ENCODE data around the gene SLC26A2. TPM values are rescaled to one million over a fixed set of nuclear protein-coding genes. Genes with fewer than 3 reads are reported as not detected.

SLC26A2 gene
- total and polyA plus RNA-seq, 2 donors = 5.3 to 6.5 TPM

DNA sequence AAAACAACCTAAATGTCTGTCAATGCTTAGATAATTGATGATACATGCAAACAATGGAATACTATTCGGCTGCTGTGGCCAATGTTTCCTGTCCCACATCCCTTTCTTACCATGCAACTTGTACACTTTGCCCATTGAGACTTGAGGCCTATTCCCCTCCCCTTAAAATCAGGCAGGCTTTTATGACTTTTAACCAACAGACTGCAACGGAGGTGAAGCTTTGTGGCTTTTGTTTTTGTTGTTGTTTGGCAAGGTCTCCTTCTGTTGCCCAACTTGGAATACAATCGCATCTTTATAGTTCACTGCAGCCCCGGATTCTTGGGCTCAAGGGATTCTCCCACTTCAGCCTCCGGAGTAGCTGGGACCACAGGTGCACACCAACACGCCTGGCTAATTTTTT, 5.8 kb upstream of the SLC26A2 start:
- no peak for DNase-seq (ENCODE audit: low read depth in 6 of 9, low spot score in 9 of 9)
- WGBS = 86% methylated on average over 6 of the region's 6 CpGs
- Histone ChIP-seq H3K4me1 (ENCODE audit: control insufficient read depth in 2 of 2, insufficient read depth in 2 of 2, low read length in 2 of 2) (peaks cover under 1 to 4% of the 10 kb centered on the region in 2 donors), H3K4me3 (ENCODE audit: low read length in 2 of 2) (no peak overlapping the region), H3K27me3 (ENCODE audit: control insufficient read depth in 2 of 2, insufficient read depth in 1 of 2, low read length in 1 of 2) (no peaks in the 10 kb centered on the region), H3K36me3 (ENCODE audit: control insufficient read depth in 2 of 2, insufficient read depth in 2 of 2, low read length in 1 of 2) (no peaks in the 10 kb centered on the region), H3K27ac (ENCODE audit: low read depth in 1 of 2, low read length in 1 of 2) (no peak overlapping the region), H3K9me3 (ENCODE audit: control insufficient read depth in 2 of 2, insufficient read depth in 1 of 2, low read length in 1 of 2) (no peaks in the 10 kb centered on the region)

DNA sequence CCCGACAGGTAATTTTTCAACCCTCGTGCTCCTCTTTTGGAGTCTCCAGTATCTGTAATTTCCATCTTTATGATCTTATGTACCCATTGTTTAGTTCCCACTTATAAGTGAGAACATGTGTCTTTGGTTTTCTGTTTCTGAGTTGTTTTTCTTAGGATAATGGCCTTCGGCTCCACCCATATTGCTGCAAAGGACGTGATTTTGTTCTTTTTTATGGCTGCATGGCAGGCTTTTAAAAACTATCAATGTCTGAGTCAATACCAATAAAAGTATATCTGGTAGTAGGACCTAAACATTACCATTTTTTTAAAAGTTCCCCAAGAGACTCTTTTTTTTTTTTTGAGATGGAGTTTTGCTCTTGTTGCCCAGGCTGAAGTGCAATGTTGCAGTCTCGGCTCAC, 3.9 kb upstream of the SLC26A2 start:
- Histone ChIP-seq H3K4me1 (ENCODE audit: control insufficient read depth in 2 of 2, insufficient read depth in 2 of 2, low read length in 2 of 2) (peaks cover 10 to 16% of the 10 kb centered on the region in 2 donors), H3K9me3 (ENCODE audit: control insufficient read depth in 2 of 2, insufficient read depth in 1 of 2, low read length in 1 of 2) (no peaks in the 10 kb centered on the region), H3K4me3 (ENCODE audit: low read length in 2 of 2) (no peak overlapping the region), H3K27ac (ENCODE audit: low read depth in 1 of 2, low read length in 1 of 2) (no peak overlapping the region), H3K27me3 (ENCODE audit: control insufficient read depth in 2 of 2, insufficient read depth in 1 of 2, low read length in 1 of 2) (no peaks in the 10 kb centered on the region), H3K36me3 (ENCODE audit: control insufficient read depth in 2 of 2, insufficient read depth in 2 of 2, low read length in 1 of 2) (no peaks in the 10 kb centered on the region)
- no peak for DNase-seq (ENCODE audit: low read depth in 6 of 9, low spot score in 9 of 9)
- 88% methylated on average over 5 of the region's 5 CpGs for WGBS

DNA sequence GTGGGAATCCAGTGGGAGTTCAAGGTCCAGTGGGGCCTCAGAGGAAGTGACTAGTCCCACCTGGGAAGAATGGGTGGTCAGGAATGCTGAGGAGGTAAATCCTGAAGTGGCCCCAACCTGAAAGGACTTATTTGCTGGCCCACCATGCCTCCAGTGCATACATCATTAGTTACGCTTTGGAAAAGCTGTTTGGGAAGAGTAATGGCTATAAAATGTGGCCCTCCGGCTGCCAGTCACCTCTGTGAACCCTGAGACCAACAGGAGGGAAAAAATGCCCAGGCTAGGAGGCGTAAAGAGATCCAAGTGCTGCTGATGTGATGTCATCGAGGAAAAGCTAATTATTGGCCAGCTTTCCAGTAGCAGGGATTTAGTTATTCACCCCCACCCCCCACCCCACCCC, 2.7 kb upstream of the SLC26A2 start:
- Histone ChIP-seq H3K4me3 (ENCODE audit: low read length in 2 of 2) (no peak overlapping the region), H3K4me1 (ENCODE audit: control insufficient read depth in 2 of 2, insufficient read depth in 2 of 2, low read length in 2 of 2) (peaks cover 10 to 19% of the 10 kb centered on the region in 2 donors), H3K36me3 (ENCODE audit: control insufficient read depth in 2 of 2, insufficient read depth in 2 of 2, low read length in 1 of 2) (no peaks in the 10 kb centered on the region), H3K27me3 (ENCODE audit: control insufficient read depth in 2 of 2, insufficient read depth in 1 of 2, low read length in 1 of 2) (no peaks in the 10 kb centered on the region), H3K27ac (ENCODE audit: low read depth in 1 of 2, low read length in 1 of 2) (no peak overlapping the region), H3K9me3 (ENCODE audit: control insufficient read depth in 2 of 2, insufficient read depth in 1 of 2, low read length in 1 of 2) (no peaks in the 10 kb centered on the region)
- WGBS = 98% methylated on average over 4 of the region's 4 CpGs
- no peak for DNase-seq (ENCODE audit: low read depth in 6 of 9, low spot score in 9 of 9)

- H3K4me3 ChIP-seq (ENCODE audit: low read length in 2 of 2) = peak overlapping the region; percentile 93 to 94
- peak in 7 of 9 donors; percentile 4 to 61 (median 25) for DNase-seq (ENCODE audit: low read depth in 6 of 9, low spot score in 9 of 9)
- WGBS = 42% methylated on average over 14 of the region's 14 CpGs
These were observed 937 bp upstream of the SLC26A2 start for GRCh38 chr5:149959406-149960236.

DNA sequence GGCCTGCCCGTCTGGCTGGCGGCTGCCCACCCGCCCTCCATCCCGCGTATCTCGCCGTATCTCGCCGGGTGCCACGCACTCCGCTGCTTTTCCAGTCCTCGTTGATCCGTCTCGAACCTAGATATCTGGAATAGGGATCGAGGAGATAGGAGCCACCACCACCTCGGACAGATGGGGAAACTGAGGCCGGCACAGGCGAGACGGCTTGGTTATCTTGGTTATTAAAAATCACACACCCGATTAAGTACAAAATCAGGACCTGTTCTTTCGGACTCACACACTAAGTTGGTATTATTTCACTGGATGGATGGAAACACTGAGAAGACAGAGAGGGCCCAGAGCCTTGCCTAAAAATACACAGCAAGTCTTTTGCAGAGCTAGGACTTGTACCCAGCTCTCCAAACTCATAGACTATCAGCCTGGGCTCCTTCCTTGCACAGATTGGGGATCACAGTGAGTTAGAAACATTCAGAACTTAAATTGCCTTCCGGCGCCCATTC, 678 bp downstream of the SLC26A2 start:
- peaks cover 10 to 19% of the 10 kb centered on the region in 2 donors for H3K4me1 ChIP-seq (ENCODE audit: control insufficient read depth in 2 of 2, insufficient read depth in 2 of 2, low read length in 2 of 2)
- peak overlapping the region; percentile 93 to 94 for H3K4me3 ChIP-seq (ENCODE audit: low read length in 2 of 2)
- peak overlapping the region in 1 of 2 donors; percentile 77 for H3K27ac ChIP-seq (ENCODE audit: low read depth in 1 of 2, low read length in 1 of 2)
- no peaks in the 10 kb centered on the region for H3K36me3 ChIP-seq (ENCODE audit: control insufficient read depth in 2 of 2, insufficient read depth in 2 of 2, low read length in 1 of 2)
- DNase-seq (ENCODE audit: low read depth in 6 of 9, low spot score in 9 of 9) = peak in 2 of 9 donors; percentile 9 to 14
- H3K27me3 ChIP-seq (ENCODE audit: control insufficient read depth in 2 of 2, insufficient read depth in 1 of 2, low read length in 1 of 2) = no peaks in the 10 kb centered on the region
- no peaks in the 10 kb centered on the region for H3K9me3 ChIP-seq (ENCODE audit: control insufficient read depth in 2 of 2, insufficient read depth in 1 of 2, low read length in 1 of 2)
- WGBS = 17% methylated on average over 23 of the region's 23 CpGs

More at GRCh38 chr5:149959406-149960236, 937 bp upstream of the SLC26A2 start:
- no peaks in the 10 kb centered on the region for H3K27me3 ChIP-seq (ENCODE audit: control insufficient read depth in 2 of 2, insufficient read depth in 1 of 2, low read length in 1 of 2)
- H3K9me3 ChIP-seq (ENCODE audit: control insufficient read depth in 2 of 2, insufficient read depth in 1 of 2, low read length in 1 of 2) = no peaks in the 10 kb centered on the region
- H3K36me3 ChIP-seq (ENCODE audit: control insufficient read depth in 2 of 2, insufficient read depth in 2 of 2, low read length in 1 of 2) = no peaks in the 10 kb centered on the region
- H3K27ac ChIP-seq (ENCODE audit: low read depth in 1 of 2, low read length in 1 of 2) = peak overlapping the region; percentile 48 to 87
- peaks cover 10 to 19% of the 10 kb centered on the region in 2 donors for H3K4me1 ChIP-seq (ENCODE audit: control insufficient read depth in 2 of 2, insufficient read depth in 2 of 2, low read length in 2 of 2)

- DNase-seq (ENCODE audit: low read depth in 6 of 9, low spot score in 9 of 9) = peak in 1 of 9 donors; percentile 15
- WGBS = 92% methylated on average over 6 of the region's 6 CpGs
- no peak overlapping the region for H3K27ac ChIP-seq (ENCODE audit: low read depth in 1 of 2, low read length in 1 of 2)
- peaks cover 10 to 19% of the 10 kb centered on the region in 2 donors for H3K4me1 ChIP-seq (ENCODE audit: control insufficient read depth in 2 of 2, insufficient read depth in 2 of 2, low read length in 2 of 2)
- H3K4me3 ChIP-seq (ENCODE audit: low read length in 2 of 2) = no peak overlapping the region
- H3K9me3 ChIP-seq (ENCODE audit: control insufficient read depth in 2 of 2, insufficient read depth in 1 of 2, low read length in 1 of 2) = no peaks in the 10 kb centered on the region
- H3K36me3 ChIP-seq (ENCODE audit: control insufficient read depth in 2 of 2, insufficient read depth in 2 of 2, low read length in 1 of 2) = no peaks in the 10 kb centered on the region
- H3K27me3 ChIP-seq (ENCODE audit: control insufficient read depth in 2 of 2, insufficient read depth in 1 of 2, low read length in 1 of 2) = no peaks in the 10 kb centered on the region
These were observed 1.4 kb downstream of the SLC26A2 start for GRCh38 chr5:149961957-149962409.

DNA sequence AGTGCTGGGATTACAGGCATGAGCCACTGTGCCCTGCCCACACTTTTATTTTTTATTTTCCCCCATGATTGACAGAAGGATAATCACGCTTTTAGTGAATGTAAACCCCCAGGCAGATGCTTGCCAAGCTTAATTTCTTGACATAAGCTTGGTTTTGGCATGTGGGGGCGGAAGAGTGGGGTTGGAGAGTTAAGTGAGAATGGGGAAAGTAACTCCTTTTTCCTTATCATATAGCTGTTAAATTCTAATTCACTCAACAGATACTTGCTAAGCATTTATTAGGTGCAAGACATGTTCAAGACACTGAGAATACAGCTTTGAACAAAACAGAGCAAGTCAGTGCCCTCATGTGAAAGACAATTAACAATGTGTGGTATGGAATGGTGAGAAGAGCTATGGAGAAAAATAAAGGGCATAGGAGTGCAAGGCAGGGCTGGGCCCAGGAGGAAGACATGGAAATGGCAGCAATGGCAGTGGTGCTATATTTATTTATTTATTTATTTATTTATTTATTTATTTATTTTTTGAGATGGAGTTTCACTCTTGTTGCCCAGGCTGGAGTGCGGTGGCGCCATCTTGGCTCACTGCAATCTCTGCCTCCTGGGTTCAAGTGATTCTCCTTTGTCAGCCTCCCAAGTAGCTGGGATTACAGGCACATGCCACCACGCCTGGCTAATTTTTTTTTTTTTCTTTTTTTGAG, 2.2 kb downstream of the SLC26A2 start:
- DNase-seq (ENCODE audit: low read depth in 6 of 9, low spot score in 9 of 9) = no peak
- H3K9me3 ChIP-seq (ENCODE audit: control insufficient read depth in 2 of 2, insufficient read depth in 1 of 2, low read length in 1 of 2) = no peaks in the 10 kb centered on the region
- H3K36me3 ChIP-seq (ENCODE audit: control insufficient read depth in 2 of 2, insufficient read depth in 2 of 2, low read length in 1 of 2) = no peaks in the 10 kb centered on the region
- H3K4me1 ChIP-seq (ENCODE audit: control insufficient read depth in 2 of 2, insufficient read depth in 2 of 2, low read length in 2 of 2) = peaks cover 10 to 19% of the 10 kb centered on the region in 2 donors
- over 99% methylated on average over 5 of the region's 5 CpGs for WGBS
- H3K4me3 ChIP-seq (ENCODE audit: low read length in 2 of 2) = no peak overlapping the region
- no peak overlapping the region for H3K27ac ChIP-seq (ENCODE audit: low read depth in 1 of 2, low read length in 1 of 2)
- no peaks in the 10 kb centered on the region for H3K27me3 ChIP-seq (ENCODE audit: control insufficient read depth in 2 of 2, insufficient read depth in 1 of 2, low read length in 1 of 2)

GRCh38 chr5:149963729-149964128, 3.2 kb downstream of the SLC26A2 start:
- H3K36me3 ChIP-seq (ENCODE audit: control insufficient read depth in 2 of 2, insufficient read depth in 2 of 2, low read length in 1 of 2) = no peaks in the 10 kb centered on the region
- H3K9me3 ChIP-seq (ENCODE audit: control insufficient read depth in 2 of 2, insufficient read depth in 1 of 2, low read length in 1 of 2) = no peaks in the 10 kb centered on the region
- DNase-seq (ENCODE audit: low read depth in 6 of 9, low spot score in 9 of 9) = no peak
- peaks cover 10 to 19% of the 10 kb centered on the region in 2 donors for H3K4me1 ChIP-seq (ENCODE audit: control insufficient read depth in 2 of 2, insufficient read depth in 2 of 2, low read length in 2 of 2)
- no peak overlapping the region for H3K27ac ChIP-seq (ENCODE audit: low read depth in 1 of 2, low read length in 1 of 2)
- no peaks in the 10 kb centered on the region for H3K27me3 ChIP-seq (ENCODE audit: control insufficient read depth in 2 of 2, insufficient read depth in 1 of 2, low read length in 1 of 2)
- H3K4me3 ChIP-seq (ENCODE audit: low read length in 2 of 2) = no peak overlapping the region
- WGBS = 98% methylated on average over 3 of the region's 3 CpGs

DNA sequence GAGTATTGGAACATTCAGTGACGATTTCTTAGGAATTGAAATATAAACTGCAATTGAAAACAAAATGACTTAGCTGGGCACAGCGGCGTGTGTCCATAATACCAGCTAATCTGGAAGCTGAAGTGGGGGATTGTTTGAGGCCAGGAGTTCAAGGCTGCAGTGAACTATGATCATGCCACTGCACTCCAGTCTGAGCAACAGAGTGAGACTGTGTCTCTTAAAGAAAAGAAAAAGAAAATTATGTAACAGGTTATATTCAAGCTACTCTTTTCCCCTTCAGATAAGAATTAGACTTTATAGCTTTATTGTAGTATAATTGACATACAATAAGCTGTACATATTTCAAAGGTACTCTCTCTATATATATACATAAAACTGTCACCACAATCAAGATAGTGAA, 6.4 kb downstream of the SLC26A2 start:
- Histone ChIP-seq H3K27ac (ENCODE audit: low read depth in 1 of 2, low read length in 1 of 2) (no peak overlapping the region), H3K36me3 (ENCODE audit: control insufficient read depth in 2 of 2, insufficient read depth in 2 of 2, low read length in 1 of 2) (no peaks in the 10 kb centered on the region), H3K4me1 (ENCODE audit: control insufficient read depth in 2 of 2, insufficient read depth in 2 of 2, low read length in 2 of 2) (peaks cover 0 to 3% of the 10 kb centered on the region in 2 donors), H3K4me3 (ENCODE audit: low read length in 2 of 2) (no peak overlapping the region), H3K9me3 (ENCODE audit: control insufficient read depth in 2 of 2, insufficient read depth in 1 of 2, low read length in 1 of 2) (no peaks in the 10 kb centered on the region), H3K27me3 (ENCODE audit: control insufficient read depth in 2 of 2, insufficient read depth in 1 of 2, low read length in 1 of 2) (no peaks in the 10 kb centered on the region)
- WGBS = 97% methylated on average over 3 of the region's 3 CpGs
- DNase-seq (ENCODE audit: low read depth in 6 of 9, low spot score in 9 of 9) = no peak

Measured in thymus (tissue), 11 donors.